Upper lobe of left lung (tissue), 4 donors: ENCODE results near the gene SHISAL1.

Source experiments
- POLR2A ChIP-seq, 4 donors: fragments of 450-650 bp; IDR thresholded peaks; one replicate each; pipeline ENCODE4 v1.5.1; 2016 to 2017; ENCODE audit warnings: antibody characterized with exemption in 4 of 4, mild to moderate bottlenecking in 2 of 4
- POLR2AphosphoS5 ChIP-seq, 2 donors: sonication (generic); formaldehyde crosslinking; IDR thresholded peaks; one replicate each; pipeline ENCODE4 v1.5.1; 2017; ENCODE audit warnings: antibody characterized with exemption in 2 of 2
- TF ChIP-seq, protein P1 (sequence below), 6 experiments: fragments of 450-650 bp in 4 of 6; fragments of 200-600 bp in 2 of 6; sonication (generic) in 2 of 6; IDR thresholded peaks; one replicate each; pipeline ENCODE4 v1.5.1; 2016 to 2019; ENCODE audit warnings: antibody characterized with exemption in 6 of 6

DNA sequence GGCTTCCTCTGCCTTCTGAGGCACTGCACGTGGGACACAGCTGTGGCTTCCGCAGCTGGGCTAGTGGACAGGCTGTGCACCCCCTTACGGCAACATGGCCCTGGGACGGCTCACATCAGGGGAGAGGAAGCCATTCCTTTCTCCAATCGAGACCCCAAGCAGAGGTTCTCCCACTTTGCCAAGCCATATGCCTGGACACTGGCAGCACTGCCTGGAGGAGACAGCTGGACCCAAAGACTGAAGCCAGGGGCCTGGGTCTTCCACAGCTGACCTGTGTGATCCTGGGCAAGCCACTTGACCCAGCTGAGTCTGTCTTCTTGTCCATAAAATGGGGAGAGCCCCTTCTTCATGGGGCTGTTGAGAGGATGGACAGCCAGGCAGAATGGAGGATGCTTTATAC lies 65.4 kb downstream of the SHISAL1 start:
- TF ChIP-seq, protein P1, sequence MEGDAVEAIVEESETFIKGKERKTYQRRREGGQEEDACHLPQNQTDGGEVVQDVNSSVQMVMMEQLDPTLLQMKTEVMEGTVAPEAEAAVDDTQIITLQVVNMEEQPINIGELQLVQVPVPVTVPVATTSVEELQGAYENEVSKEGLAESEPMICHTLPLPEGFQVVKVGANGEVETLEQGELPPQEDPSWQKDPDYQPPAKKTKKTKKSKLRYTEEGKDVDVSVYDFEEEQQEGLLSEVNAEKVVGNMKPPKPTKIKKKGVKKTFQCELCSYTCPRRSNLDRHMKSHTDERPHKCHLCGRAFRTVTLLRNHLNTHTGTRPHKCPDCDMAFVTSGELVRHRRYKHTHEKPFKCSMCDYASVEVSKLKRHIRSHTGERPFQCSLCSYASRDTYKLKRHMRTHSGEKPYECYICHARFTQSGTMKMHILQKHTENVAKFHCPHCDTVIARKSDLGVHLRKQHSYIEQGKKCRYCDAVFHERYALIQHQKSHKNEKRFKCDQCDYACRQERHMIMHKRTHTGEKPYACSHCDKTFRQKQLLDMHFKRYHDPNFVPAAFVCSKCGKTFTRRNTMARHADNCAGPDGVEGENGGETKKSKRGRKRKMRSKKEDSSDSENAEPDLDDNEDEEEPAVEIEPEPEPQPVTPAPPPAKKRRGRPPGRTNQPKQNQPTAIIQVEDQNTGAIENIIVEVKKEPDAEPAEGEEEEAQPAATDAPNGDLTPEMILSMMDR (IDR thresholded peaks at IDR 0.05): no peak
- TF ChIP-seq POLR2A (IDR thresholded peaks at IDR 0.05) (no peak), POLR2AphosphoS5 (IDR thresholded peaks at IDR 0.05) (no peak)
